KMS-11 (cell line): ENCODE results near the gene ITGB1BP1.

ENCODE experiments used
- H2AFZ ChIP-seq: fragments of 200-600 bp; sonication (generic); 2 replicates; pipeline ENCODE4 v1.6.1; 2016; ENCODE audit warnings: antibody characterized with exemption, mixed run types, low read depth
- H3K27ac ChIP-seq: fragments of 200-600 bp; sonication (generic); 2 replicates; pipeline ENCODE4 v1.6.1; 2016; ENCODE audit warnings: mild to moderate bottlenecking, mixed run types
- H3K27me3 ChIP-seq: fragments of 200-600 bp; sonication (generic); 2 replicates; pipeline ENCODE4 v1.6.1; 2017; ENCODE audit warnings: mild to moderate bottlenecking, low read depth, mixed run types, moderate library complexity; ENCODE audit not compliant: insufficient read depth
- H3K36me3 ChIP-seq: fragments of 200-600 bp; sonication (generic); 2 replicates; pipeline ENCODE4 v1.6.1; 2017; ENCODE audit warnings: mild to moderate bottlenecking, mixed run types; ENCODE audit not compliant: insufficient read depth
- H3K4me1 ChIP-seq: fragments of 200-600 bp; sonication (generic); 2 replicates; pipeline ENCODE4 v1.6.1; 2016; ENCODE audit warnings: mild to moderate bottlenecking, low read depth, mixed run types; ENCODE audit not compliant: poor library complexity, severe bottlenecking
- H3K4me2 ChIP-seq: fragments of 200-600 bp; sonication (generic); 2 replicates; pipeline ENCODE4 v1.7.0; 2016; ENCODE audit warnings: mild to moderate bottlenecking, mixed run types
- H3K4me3 ChIP-seq: fragments of 200-600 bp; sonication (generic); IDR thresholded peaks from 2 replicates; pipeline ENCODE4 v1.6.1; 2017; ENCODE audit warnings: low read depth, low read length, mixed read lengths; ENCODE audit not compliant: insufficient read depth
- H3K79me2 ChIP-seq: fragments of 200-600 bp; sonication (generic); 2 replicates; pipeline ENCODE4 v1.6.1; 2016; ENCODE audit warnings: low read depth, mixed run types; ENCODE audit not compliant: insufficient read depth
- H3K9ac ChIP-seq: fragments of 200-600 bp; sonication (generic); 2 replicates; pipeline ENCODE4 v1.6.1; 2016; ENCODE audit warnings: mild to moderate bottlenecking, mixed run types
- H4K20me1 ChIP-seq: fragments of 200-600 bp; sonication (generic); 2 replicates; pipeline ENCODE4 v1.6.1; 2016; ENCODE audit warnings: mild to moderate bottlenecking, mixed run types; ENCODE audit not compliant: insufficient read depth
- TF ChIP-seq, protein P1 (sequence below): fragments of 200-600 bp; sonication (generic); conservative IDR thresholded peaks from 2 replicates; pipeline ENCODE4 v1.6.1; 2017; ENCODE audit warnings: low read depth, mild to moderate bottlenecking, antibody characterized with exemption, low read length, moderate library complexity, mixed read lengths

The ITGB1BP1 gene

DNA sequence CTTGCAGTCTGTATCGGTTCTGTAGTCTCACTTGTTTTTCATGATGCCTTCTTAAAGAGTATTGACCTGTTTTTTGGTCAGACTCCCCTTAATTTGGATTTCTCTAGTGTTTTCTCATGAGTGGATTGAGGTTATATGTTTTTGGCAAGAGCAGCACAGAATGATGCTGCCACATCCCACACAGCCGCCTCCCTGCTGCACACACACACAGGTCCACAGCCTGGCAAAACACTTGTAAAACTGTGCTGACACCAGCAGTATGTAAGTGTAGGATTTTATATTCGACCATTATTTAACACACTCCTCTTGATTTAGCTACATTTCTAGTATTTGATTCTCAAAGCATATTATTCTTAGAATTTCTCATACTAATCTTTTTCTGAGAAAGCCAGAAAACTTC, 68.1 kb downstream of the ITGB1BP1 start:
- Histone ChIP-seq H2AFZ (no peak overlapping the region), H3K27ac (no peak overlapping the region), H3K4me3 (no peak overlapping the region), H4K20me1 (no peaks in the 10 kb centered on the region), H3K79me2 (no peaks in the 10 kb centered on the region), H3K27me3 (no peaks in the 10 kb centered on the region), H3K36me3 (no peaks in the 10 kb centered on the region), H3K4me1 (no peaks in the 10 kb centered on the region), H3K4me2 (no peak overlapping the region), H3K9ac (no peak overlapping the region)
- TF ChIP-seq, protein P1, sequence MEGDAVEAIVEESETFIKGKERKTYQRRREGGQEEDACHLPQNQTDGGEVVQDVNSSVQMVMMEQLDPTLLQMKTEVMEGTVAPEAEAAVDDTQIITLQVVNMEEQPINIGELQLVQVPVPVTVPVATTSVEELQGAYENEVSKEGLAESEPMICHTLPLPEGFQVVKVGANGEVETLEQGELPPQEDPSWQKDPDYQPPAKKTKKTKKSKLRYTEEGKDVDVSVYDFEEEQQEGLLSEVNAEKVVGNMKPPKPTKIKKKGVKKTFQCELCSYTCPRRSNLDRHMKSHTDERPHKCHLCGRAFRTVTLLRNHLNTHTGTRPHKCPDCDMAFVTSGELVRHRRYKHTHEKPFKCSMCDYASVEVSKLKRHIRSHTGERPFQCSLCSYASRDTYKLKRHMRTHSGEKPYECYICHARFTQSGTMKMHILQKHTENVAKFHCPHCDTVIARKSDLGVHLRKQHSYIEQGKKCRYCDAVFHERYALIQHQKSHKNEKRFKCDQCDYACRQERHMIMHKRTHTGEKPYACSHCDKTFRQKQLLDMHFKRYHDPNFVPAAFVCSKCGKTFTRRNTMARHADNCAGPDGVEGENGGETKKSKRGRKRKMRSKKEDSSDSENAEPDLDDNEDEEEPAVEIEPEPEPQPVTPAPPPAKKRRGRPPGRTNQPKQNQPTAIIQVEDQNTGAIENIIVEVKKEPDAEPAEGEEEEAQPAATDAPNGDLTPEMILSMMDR, result no peak

DNA sequence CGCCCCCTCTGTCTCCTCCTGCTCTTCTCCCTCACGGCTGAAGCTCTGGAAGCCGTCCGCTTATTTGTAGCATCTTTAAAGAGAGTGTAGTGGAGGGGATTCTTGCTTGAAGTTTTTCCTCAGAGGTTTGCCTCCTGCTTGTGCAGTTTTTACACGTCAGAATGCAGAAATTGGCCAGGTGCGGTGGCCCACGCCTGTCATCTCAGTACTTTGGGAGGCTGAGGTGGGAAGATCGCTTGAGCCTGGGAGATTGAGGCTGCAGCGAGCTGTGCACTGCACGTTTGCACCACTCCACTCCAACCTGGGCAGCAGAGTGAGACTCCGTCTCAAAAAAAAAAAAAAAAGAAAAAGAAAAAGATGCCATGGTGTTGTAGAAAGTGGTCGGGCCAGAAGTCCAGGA, 69.0 kb downstream of the ITGB1BP1 start:
- H3K9ac ChIP-seq, result no peak overlapping the region
- TF ChIP-seq, protein P1, result no peak
- no peak overlapping the region for H2AFZ ChIP-seq
- no peaks in the 10 kb centered on the region for H4K20me1 ChIP-seq
- no peaks in the 10 kb centered on the region for H3K36me3 ChIP-seq
- H3K79me2 ChIP-seq, result no peaks in the 10 kb centered on the region
- no peaks in the 10 kb centered on the region for H3K4me1 ChIP-seq
- H3K4me3 ChIP-seq, result no peak overlapping the region
- H3K27me3 ChIP-seq, result no peaks in the 10 kb centered on the region
- no peak overlapping the region for H3K27ac ChIP-seq
- no peak overlapping the region for H3K4me2 ChIP-seq
